Fibroblast of pulmonary artery (primary cell): ENCODE results near the gene XAGE1B.
"Not testable (repeated sequence)": the region's sequence is repeated elsewhere in the genome, so short reads cannot be mapped to it uniquely, and the experiment has no call there.

Experiments used
- DNase-seq: peaks from one replicate; pipeline ENCODE4 v3.0.0-alpha.2; 2010; ENCODE audit warnings: low read depth
- H3K4me3 ChIP-seq: replicated peaks from 2 replicates; pipeline ENCODE4 v1.5.1; 2011; ENCODE audit warnings: low read depth, mild to moderate bottlenecking, control low read depth, low read length, moderate library complexity
- TF ChIP-seq, protein P1 (sequence below): IDR thresholded peaks from 2 replicates; pipeline ENCODE4 v1.5.1; 2011; ENCODE audit warnings: mild to moderate bottlenecking, control low read depth, low read length, inconsistent platforms; ENCODE audit errors: missing control alignments

The XAGE1B gene

DNA sequence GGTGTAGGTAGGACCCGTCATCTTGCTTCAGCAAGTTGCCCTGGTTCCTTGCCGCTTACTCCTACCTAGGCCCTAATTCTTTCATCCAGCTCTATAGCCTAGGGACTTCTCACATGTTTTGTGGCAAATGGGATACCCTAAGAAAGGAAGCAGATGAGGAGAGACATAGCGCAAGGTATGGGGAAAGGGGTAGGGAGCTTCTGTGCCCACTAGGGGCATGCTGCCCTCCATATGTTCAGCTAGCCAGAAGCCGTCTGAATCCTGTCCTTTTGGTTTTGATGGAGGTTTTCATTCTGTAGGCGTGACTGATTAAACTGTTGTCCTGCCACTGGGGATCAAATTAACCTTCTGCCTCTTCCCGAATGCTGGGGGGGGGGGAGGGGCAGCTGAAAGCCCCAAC is 5.7 kb downstream of the XAGE1B start:
- H3K4me3 ChIP-seq, result not testable (repeated sequence)

DNA sequence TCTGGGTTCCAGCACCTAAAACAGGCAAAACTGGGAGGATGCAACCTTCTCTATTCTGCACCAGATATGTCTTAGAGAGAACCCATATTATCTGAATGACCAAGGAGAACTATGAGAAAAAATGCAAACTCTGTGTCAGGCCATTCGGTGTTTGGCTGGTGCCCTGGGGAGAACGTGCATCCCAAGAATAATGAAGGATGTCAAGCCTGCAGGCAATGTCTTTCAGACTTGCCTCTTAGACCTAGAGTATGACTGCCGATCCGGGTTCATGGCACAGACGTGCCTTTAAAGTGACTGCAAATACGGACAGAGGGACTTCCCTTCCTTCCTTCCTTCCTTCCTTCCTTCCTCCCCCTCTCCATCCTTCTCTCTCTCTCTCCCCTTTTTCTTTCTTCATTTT is 6.9 kb downstream of the XAGE1B start:
- no peak for DNase-seq
- H3K4me3 ChIP-seq, result no peak overlapping the region
- TF ChIP-seq, protein P1, sequence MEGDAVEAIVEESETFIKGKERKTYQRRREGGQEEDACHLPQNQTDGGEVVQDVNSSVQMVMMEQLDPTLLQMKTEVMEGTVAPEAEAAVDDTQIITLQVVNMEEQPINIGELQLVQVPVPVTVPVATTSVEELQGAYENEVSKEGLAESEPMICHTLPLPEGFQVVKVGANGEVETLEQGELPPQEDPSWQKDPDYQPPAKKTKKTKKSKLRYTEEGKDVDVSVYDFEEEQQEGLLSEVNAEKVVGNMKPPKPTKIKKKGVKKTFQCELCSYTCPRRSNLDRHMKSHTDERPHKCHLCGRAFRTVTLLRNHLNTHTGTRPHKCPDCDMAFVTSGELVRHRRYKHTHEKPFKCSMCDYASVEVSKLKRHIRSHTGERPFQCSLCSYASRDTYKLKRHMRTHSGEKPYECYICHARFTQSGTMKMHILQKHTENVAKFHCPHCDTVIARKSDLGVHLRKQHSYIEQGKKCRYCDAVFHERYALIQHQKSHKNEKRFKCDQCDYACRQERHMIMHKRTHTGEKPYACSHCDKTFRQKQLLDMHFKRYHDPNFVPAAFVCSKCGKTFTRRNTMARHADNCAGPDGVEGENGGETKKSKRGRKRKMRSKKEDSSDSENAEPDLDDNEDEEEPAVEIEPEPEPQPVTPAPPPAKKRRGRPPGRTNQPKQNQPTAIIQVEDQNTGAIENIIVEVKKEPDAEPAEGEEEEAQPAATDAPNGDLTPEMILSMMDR, result no peak

More for the DNA sequence above, 5.7 kb downstream of the XAGE1B start:
- not testable (repeated sequence) for DNase-seq

DNA sequence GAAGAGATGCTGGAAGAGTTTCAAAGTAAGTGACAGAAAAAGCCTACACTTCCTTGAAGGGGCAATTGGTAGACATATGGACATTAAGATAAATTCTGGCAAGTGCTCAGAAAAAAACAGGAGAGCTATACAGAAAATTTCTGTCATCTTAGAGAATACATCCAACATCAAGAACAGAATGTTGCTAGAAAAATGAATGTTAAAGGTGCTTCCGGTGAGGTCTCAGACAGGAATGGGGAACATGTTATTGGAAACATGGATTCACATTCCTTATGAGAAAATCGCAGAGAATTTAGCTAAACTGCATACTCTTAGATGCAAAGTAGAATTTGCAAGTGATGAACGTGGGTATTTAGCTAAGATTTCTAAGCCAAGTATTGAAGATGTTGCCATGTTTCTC is 9.5 kb downstream of the XAGE1B start:
- no peak overlapping the region for H3K4me3 ChIP-seq
- no peak for DNase-seq
- TF ChIP-seq, protein P1, result no peak

DNA sequence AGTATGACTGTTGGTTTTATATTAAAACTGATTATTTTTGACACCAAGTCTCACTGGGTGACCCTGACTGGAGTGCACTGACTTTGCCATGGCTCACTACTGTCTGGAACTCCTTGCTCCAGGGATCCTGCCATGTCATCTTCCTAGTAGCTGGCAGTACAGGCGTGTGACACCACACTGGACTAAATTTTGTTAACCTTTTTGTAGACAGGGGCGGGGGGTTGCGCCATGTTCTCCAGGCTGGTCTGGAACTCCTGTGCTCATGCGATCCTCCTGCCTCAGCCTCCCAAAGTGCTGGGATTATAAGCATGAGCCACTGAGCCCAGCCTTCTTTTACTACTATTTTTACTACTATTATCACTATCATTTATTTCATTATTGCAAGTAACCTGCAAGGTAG is 12.3 kb downstream of the XAGE1B start:
- no peak for DNase-seq
- no peak overlapping the region for H3K4me3 ChIP-seq
- TF ChIP-seq, protein P1, result no peak

DNA sequence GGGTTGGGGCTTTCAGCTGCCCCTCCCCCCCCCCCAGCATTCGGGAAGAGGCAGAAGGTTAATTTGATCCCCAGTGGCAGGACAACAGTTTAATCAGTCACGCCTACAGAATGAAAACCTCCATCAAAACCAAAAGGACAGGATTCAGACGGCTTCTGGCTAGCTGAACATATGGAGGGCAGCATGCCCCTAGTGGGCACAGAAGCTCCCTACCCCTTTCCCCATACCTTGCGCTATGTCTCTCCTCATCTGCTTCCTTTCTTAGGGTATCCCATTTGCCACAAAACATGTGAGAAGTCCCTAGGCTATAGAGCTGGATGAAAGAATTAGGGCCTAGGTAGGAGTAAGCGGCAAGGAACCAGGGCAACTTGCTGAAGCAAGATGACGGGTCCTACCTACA is 15.5 kb downstream of the XAGE1B start:
- not testable (repeated sequence) for H3K4me3 ChIP-seq

DNA sequence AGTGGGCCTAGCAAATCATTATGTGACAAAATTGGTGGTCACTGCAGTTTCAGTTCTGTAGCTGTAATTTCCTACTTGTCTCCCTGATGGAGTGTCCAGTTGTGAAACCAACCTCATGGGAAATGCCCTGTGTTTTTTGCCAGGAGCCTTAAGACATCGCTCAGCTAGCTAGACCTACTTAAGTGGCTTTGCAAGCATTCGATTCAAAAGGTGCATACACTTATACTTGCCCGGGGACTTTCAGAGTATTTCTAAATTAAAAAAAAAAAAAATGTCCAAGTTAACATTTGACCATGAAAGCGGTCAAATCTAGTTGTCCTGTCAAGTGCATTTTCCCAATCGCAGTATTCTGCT is 20.5 kb downstream of the XAGE1B start:
- not testable (repeated sequence) for DNase-seq, H3K4me3 ChIP-seq

More for the DNA sequence above, 15.5 kb downstream of the XAGE1B start:
- not testable (repeated sequence) for DNase-seq

DNA sequence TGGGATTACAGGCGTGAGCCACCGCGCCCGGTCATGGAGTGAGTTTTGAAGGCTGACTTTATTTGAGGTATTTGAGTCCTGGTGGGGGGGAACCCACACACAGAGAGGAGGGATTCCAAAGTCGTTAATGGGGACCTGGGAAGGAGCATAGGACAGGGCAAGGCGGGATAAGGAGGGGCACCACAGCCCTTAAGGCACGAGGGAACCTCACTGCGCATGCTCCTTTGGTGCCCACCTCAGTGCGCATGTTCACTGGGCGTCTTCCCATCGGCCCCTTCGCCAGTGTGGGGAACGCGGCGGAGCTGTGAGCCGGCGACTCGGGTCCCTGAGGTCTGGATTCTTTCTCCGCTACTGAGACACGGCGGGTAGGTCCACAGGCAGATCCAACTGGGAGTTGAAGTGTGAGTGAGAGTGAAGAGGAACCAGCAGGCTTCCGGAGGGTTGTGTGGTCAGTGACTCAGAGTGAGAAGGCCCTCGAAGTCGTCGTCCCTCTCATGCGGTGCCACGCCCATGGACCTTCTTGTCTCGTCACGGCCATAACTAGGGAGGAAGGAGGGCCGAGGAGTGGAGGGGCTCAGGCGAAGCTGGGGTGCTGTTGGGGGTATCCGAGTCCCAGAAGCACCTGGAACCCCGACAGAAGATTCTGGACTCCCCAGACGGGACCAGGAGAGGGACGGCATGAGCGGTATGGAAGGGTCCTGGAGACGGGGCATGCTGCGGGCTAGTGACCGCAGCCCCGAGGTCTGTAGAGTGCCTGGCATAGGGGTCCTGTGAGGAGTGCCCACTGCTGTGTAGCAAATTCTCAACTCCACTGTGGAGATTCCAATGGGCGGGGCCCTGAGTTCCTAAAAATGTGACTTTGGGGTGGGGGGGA is 21.1 kb downstream of the XAGE1B start, which contains the start of gene XAGE1A:
Gene XAGE1A, plus strand, starts transcription at position 264 of the 874 bp plus-strand sequence. CDS start 1,554 bp downstream, outside the sequence.
- H3K4me3 ChIP-seq, result not testable (repeated sequence)

DNA sequence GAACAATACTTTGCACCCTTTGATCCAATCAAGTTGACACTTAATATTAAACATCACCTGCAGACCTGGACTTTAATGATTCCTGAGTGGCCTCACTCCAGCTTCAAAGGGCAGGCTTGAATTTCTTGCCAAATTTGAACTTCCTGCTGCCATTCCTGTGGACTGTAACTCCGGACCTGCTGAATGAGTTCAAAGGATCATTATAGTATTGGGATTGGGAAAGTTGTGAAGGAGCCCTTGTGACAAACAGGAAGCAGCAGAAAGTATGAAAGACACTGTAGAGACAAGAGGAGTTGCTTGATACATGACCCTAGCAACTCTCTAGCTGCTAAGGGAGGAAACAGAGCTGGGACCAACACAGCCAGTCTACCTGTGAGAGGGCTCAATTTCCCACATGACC is 45.6 kb downstream of the XAGE1B start:
- DNase-seq, H3K4me3 ChIP-seq: not testable (repeated sequence)

More for the DNA sequence above, 21.1 kb downstream of the XAGE1B start, which contains the start of gene XAGE1A:
- not testable (repeated sequence) for DNase-seq
